ENCODE data around the gene DPP4. TPM values are rescaled to one million over a fixed set of nuclear protein-coding genes. Genes with fewer than 3 reads are reported as not detected.

Gene DPP4
- total and polyA plus RNA-seq, 2 experiments from 2014 or later: 149 to 218 TPM

DNA sequence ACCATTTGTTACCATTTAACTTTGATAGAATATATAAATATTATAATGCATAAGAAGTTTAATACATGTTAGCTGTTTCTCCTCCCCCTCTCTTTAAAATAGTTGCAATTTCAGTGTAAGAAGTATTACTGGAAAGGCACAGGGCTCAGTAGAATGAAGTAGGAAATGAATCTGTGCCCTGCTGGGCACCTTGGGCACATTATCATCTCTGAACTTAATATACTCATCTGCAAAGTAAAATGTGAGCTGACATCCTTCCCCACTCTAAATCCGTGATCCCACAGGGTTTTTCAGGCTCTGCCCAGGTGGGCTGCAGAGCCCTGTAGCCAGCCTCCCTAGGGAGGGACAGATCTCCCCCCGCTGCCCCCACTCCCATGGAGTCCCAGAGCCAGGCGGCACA lies 56.8 kb downstream of the DPP4 start:
- Histone ChIP-seq H3K4me2 (no peak overlapping the region), H3K79me2 (no peaks in the 10 kb centered on the region), H4K20me1 (ENCODE audit: insufficient read depth, poor library complexity, severe bottlenecking) (no peaks in the 10 kb centered on the region), H3K4me1 (ENCODE audit: insufficient read depth) (peaks cover 13% of the 10 kb centered on the region), H3K27ac (no peak overlapping the region), H3K9me2 (replicated peaks; ENCODE audit: insufficient read depth) (no peaks in the 10 kb centered on the region), H3K27me3 (no peaks in the 10 kb centered on the region), H3K9me3 (ENCODE audit: low read depth) (no peaks in the 10 kb centered on the region), H2AFZ (no peak overlapping the region), H3K36me3 (replicated peaks; ENCODE audit: insufficient read depth, low read depth) (no peaks in the 10 kb centered on the region), H3K4me3 (no peak overlapping the region)
- 85% methylated on average over 3 of the region's 3 CpGs for WGBS (ENCODE audit: low lambda C conversion rate, missing lambda C conversion rate)
- TF ChIP-seq EZH2 (IDR thresholded peaks at IDR 0.05; ENCODE audit: borderline replicate concordance): no peak
- no peak for DNase-seq (ENCODE audit: low spot score)

DNA sequence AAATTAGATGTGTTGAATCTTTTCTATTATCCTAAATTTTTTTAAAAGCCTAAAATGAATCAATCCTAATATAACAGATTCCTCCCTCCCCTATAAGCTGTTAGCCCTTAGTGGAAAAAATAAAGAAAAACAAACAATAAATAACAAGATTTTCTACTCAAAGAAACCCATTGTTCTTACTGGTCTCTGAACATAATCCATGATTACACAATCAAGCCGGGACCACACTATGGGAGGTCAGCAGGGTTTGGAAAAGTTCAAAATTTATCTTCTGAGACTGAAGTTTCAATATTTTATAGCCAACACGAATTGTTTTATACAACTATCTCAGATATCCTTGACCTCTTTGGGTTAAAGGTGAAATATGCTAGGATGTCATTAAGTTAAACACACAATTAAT lies 57.9 kb downstream of the DPP4 start:
- no peaks in the 10 kb centered on the region for H3K79me2 ChIP-seq
- no peaks in the 10 kb centered on the region for H3K9me3 ChIP-seq (ENCODE audit: low read depth)
- H3K4me2 ChIP-seq: no peak overlapping the region
- H3K27ac ChIP-seq: no peak overlapping the region
- no peak overlapping the region for H3K4me3 ChIP-seq
- H2AFZ ChIP-seq: no peak overlapping the region
- DNase-seq (ENCODE audit: low spot score): no peak
- H3K36me3 ChIP-seq (replicated peaks; ENCODE audit: insufficient read depth, low read depth): no peaks in the 10 kb centered on the region
- H4K20me1 ChIP-seq (ENCODE audit: insufficient read depth, poor library complexity, severe bottlenecking): no peaks in the 10 kb centered on the region
- H3K9me2 ChIP-seq (replicated peaks; ENCODE audit: insufficient read depth): no peaks in the 10 kb centered on the region
- no peak for TF ChIP-seq EZH2 (IDR thresholded peaks at IDR 0.05; ENCODE audit: borderline replicate concordance)
- no peak for TF ChIP-seq EZH2phosphoT487 (IDR thresholded peaks at IDR 0.05; ENCODE audit: low read depth, severe bottlenecking, unreplicated experiment)
- TF ChIP-seq, protein P1, sequence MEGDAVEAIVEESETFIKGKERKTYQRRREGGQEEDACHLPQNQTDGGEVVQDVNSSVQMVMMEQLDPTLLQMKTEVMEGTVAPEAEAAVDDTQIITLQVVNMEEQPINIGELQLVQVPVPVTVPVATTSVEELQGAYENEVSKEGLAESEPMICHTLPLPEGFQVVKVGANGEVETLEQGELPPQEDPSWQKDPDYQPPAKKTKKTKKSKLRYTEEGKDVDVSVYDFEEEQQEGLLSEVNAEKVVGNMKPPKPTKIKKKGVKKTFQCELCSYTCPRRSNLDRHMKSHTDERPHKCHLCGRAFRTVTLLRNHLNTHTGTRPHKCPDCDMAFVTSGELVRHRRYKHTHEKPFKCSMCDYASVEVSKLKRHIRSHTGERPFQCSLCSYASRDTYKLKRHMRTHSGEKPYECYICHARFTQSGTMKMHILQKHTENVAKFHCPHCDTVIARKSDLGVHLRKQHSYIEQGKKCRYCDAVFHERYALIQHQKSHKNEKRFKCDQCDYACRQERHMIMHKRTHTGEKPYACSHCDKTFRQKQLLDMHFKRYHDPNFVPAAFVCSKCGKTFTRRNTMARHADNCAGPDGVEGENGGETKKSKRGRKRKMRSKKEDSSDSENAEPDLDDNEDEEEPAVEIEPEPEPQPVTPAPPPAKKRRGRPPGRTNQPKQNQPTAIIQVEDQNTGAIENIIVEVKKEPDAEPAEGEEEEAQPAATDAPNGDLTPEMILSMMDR (IDR thresholded peaks at IDR 0.05; ENCODE audit: poor library complexity): no peak
- peaks cover 13% of the 10 kb centered on the region for H3K4me1 ChIP-seq (ENCODE audit: insufficient read depth)
- 46% methylated on average over 2 of the region's 2 CpGs for whole genome bisulfite sequencing (ENCODE audit: low lambda C conversion rate, missing lambda C conversion rate)
- H3K27me3 ChIP-seq: no peaks in the 10 kb centered on the region

DNA sequence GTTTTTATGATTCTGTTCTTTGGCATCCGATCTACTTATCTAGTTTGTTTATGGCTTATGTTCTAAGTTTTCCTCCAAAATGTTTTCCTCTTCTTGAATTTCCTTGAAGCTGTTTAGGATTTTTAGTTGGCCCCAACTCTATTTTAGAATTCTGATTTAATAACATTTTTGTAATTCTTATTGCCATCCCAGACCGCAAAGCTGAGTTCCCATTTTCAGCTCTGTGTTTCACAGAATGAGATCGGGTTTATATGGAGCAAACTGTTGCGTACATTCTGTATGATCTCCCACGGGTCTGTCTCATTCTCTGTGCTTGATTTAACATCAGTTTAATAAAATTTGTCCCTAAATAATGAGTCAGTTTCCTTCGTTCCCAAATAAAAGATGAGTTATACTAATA lies 59.3 kb downstream of the DPP4 start:
- Histone ChIP-seq H3K4me1 (ENCODE audit: insufficient read depth) (peaks cover 13% of the 10 kb centered on the region), H3K9me2 (replicated peaks; ENCODE audit: insufficient read depth) (no peaks in the 10 kb centered on the region), H3K36me3 (replicated peaks; ENCODE audit: insufficient read depth, low read depth) (no peaks in the 10 kb centered on the region), H3K27ac (no peak overlapping the region), H3K4me2 (no peak overlapping the region), H3K4me3 (no peak overlapping the region), H4K20me1 (ENCODE audit: insufficient read depth, poor library complexity, severe bottlenecking) (no peaks in the 10 kb centered on the region), H2AFZ (no peak overlapping the region), H3K27me3 (no peaks in the 10 kb centered on the region), H3K79me2 (no peaks in the 10 kb centered on the region), H3K9me3 (ENCODE audit: low read depth) (no peaks in the 10 kb centered on the region)
- WGBS (ENCODE audit: low lambda C conversion rate, missing lambda C conversion rate): 59% methylated on average over 6 of the region's 6 CpGs
- no peak for DNase-seq (ENCODE audit: low spot score)
- TF ChIP-seq EZH2 (IDR thresholded peaks at IDR 0.05; ENCODE audit: borderline replicate concordance) (no peak), EZH2phosphoT487 (IDR thresholded peaks at IDR 0.05; ENCODE audit: low read depth, severe bottlenecking, unreplicated experiment) (no peak)
- TF ChIP-seq, protein P1 (IDR thresholded peaks at IDR 0.05; ENCODE audit: poor library complexity): no peak

DNA sequence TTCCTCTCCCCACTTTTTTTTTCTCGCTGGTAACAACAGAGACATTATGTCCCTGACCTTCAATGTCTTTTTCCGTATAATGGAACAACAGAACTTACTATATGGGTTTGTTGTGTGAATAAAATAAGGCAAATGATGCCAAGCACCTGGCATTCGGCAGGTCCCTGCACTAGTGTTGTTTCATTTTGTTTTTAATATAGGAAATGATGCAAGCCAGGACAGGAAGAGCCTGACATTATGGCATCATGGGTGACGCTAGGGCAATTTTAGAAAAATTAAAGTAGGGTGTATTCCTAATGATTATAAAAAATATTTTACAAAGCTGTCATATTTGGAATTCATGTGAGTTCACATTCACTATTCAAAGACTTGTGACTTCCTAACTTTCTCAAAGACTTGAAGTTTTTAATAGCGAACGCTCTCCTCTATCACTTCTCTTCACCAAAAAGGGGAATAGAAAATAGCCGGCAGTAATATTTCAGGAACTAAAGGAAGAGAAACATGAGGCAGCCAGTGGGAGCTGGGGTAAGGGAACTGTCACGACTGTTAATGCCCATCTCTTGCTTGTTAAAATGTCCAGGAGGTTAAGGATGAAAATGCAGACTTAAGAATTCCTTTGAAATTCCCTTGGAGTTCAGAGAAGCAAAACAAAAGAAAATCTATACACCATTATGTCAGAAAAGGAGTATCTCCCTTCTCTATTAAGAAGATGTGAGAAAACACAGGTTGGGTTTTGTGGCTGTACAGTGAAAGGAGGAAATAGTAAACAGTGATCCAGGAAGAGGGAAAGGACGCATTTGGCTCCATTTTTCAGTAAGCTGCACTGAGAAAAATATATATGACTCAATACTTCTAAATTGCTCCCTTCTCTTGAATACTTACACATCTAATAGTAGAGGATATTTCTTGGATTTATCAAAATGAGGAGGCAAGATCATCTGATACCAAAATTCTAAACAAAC lies 60.2 kb downstream of the DPP4 start:
- no peaks in the 10 kb centered on the region for H3K36me3 ChIP-seq (replicated peaks; ENCODE audit: insufficient read depth, low read depth)
- no peak overlapping the region for H3K4me2 ChIP-seq
- H3K9me3 ChIP-seq (ENCODE audit: low read depth): no peaks in the 10 kb centered on the region
- no peaks in the 10 kb centered on the region for H4K20me1 ChIP-seq (ENCODE audit: insufficient read depth, poor library complexity, severe bottlenecking)
- 81% methylated on average over 9 of the region's 9 CpGs for WGBS (ENCODE audit: low lambda C conversion rate, missing lambda C conversion rate)
- no peaks in the 10 kb centered on the region for H3K79me2 ChIP-seq
- H3K9me2 ChIP-seq (replicated peaks; ENCODE audit: insufficient read depth): no peaks in the 10 kb centered on the region
- H3K27me3 ChIP-seq: no peaks in the 10 kb centered on the region
- DNase-seq (ENCODE audit: low spot score): no peak
- H3K4me1 ChIP-seq (ENCODE audit: insufficient read depth): peaks cover 13% of the 10 kb centered on the region
- no peak overlapping the region for H3K27ac ChIP-seq
- no peak for TF ChIP-seq EZH2phosphoT487 (IDR thresholded peaks at IDR 0.05; ENCODE audit: low read depth, severe bottlenecking, unreplicated experiment)
- TF ChIP-seq, protein P1 (IDR thresholded peaks at IDR 0.05; ENCODE audit: poor library complexity): no peak
- no peak for TF ChIP-seq EZH2 (IDR thresholded peaks at IDR 0.05; ENCODE audit: borderline replicate concordance)
- no peak overlapping the region for H3K4me3 ChIP-seq
- no peak overlapping the region for H2AFZ ChIP-seq
